K562 (cell line): ENCODE measurements around the gene SLC25A1. TPM values are rescaled to one million over a fixed set of nuclear protein-coding genes. Genes with fewer than 3 reads are reported as not detected.

Experiments used
- ATAC-seq: fragments of 200-7000 bp; cut with Tn5 transposase; 3 replicates; pipeline ENCODE4 v1.9.1; 2020; ENCODE audit warnings: moderate library complexity
- BruUV-seq: library from RNA; stranded (reverse); fragments of 400-500 nt; replicated peaks from 2 replicates; lab custom pipeline; 2021; lab: Mats Ljungman, UMichigan
- CTCF ChIA-PET: fragments of 300-600 bp; formaldehyde crosslinking; extraction: SDS; loops from one replicate; lab custom pipeline; 2021; ENCODE audit warnings: low intra/inter-chr PET ratio; lab: Yijun Ruan, JAX
- POLR2A ChIA-PET: fragments of 300-600, 350-650 bp; sonication (Branson Sonifier 250); formaldehyde crosslinking; extraction: SDS; loops from one replicate; lab custom pipeline; 2021; ENCODE audit warnings: antibody characterized with exemption, inconsistent platforms; lab: Yijun Ruan, JAX
- DNase-seq, 4 experiments: peaks; one replicate each; pipeline versions ENCODE4 v3.0.0 to v3.0.0-alpha.2; 2011 to 2018; ENCODE audit warnings: low spot score in 3 of 4, mixed read lengths in 3 of 4; ENCODE audit errors: extremely low read depth in 1 of 4
- FAIRE-seq: peaks from 2 replicates; lab custom pipeline; 2011; peaks lifted over from hg19 to GRCh38; lab: Jason Lieb, UNC
- H2AFZ ChIP-seq: 2 replicates; pipeline ENCODE4 v1.6.0; 2011; ENCODE audit warnings: low read depth, low read length, control low read depth, inconsistent platforms
- H3K27ac ChIP-seq: fragments of 200-600 bp; 3 replicates; pipeline ENCODE4 v1.8.0; 2011; ENCODE audit warnings: low read depth, mild to moderate bottlenecking, control low read depth, inconsistent platforms, low read length, moderate library complexity, mixed read lengths; ENCODE audit errors: extremely low read depth
- H3K27me3 ChIP-seq, 2 experiments: fragments of 300-600 bp in 1 of 2; 2 replicates in 1 of 2; 3 replicates in 1 of 2; pipeline versions ENCODE4 v1.6.0 to v1.8.0; 2011; ENCODE audit warnings: inconsistent platforms in 2 of 2, low read length in 2 of 2, mild to moderate bottlenecking in 1 of 2, mixed read lengths in 1 of 2, moderate library complexity in 1 of 2; ENCODE audit not compliant: control insufficient read depth in 2 of 2, insufficient read depth in 2 of 2
- H3K36me3 ChIP-seq: fragments of 300-600 bp; 3 replicates; pipeline ENCODE4 v1.8.0; 2011; ENCODE audit warnings: mild to moderate bottlenecking, low read length, inconsistent platforms; ENCODE audit not compliant: control insufficient read depth, insufficient read depth
- H3K4me1 ChIP-seq, 2 experiments: fragments of 200-600 bp in 1 of 2; replicated peaks in 1 of 2; 2 replicates in 1 of 2; 3 replicates in 1 of 2; pipeline versions ENCODE4 v1.5.1 to v1.8.0; 2011; ENCODE audit warnings: inconsistent platforms in 2 of 2, low read length in 2 of 2, mild to moderate bottlenecking in 1 of 2, mixed read lengths in 1 of 2, moderate library complexity in 1 of 2; ENCODE audit not compliant: control insufficient read depth in 2 of 2, insufficient read depth in 2 of 2
- H3K4me2 ChIP-seq: 2 replicates; pipeline ENCODE4 v1.6.1; 2011; ENCODE audit warnings: low read length, control low read depth, inconsistent platforms, mixed read lengths; ENCODE audit not compliant: insufficient read depth
- H3K4me3 ChIP-seq: fragments of 200-600 bp; sonication (generic), shearing (Covaris generic); 2 replicates; pipeline ENCODE4 v1.5.1; 2016; ENCODE audit warnings: control low read depth, inconsistent platforms
- H3K79me2 ChIP-seq: fragments of 200-600 bp; 3 replicates; pipeline ENCODE4 v1.8.0; 2011; ENCODE audit warnings: low read length, inconsistent platforms; ENCODE audit not compliant: control insufficient read depth, insufficient read depth
- H3K9ac ChIP-seq, 2 experiments: 2 replicates each; pipeline versions ENCODE4 v1.6.0 to v1.6.1; 2011; ENCODE audit warnings: low read depth in 2 of 2, low read length in 2 of 2, control low read depth in 1 of 2, inconsistent platforms in 1 of 2, mild to moderate bottlenecking in 1 of 2, mixed read lengths in 1 of 2; ENCODE audit not compliant: insufficient read depth in 1 of 2
- H3K9me1 ChIP-seq: one replicate; pipeline ENCODE4 v1.6.0; 2011; ENCODE audit warnings: inconsistent platforms, mild to moderate bottlenecking, low read length, moderate library complexity; ENCODE audit not compliant: control insufficient read depth, insufficient read depth
- H3K9me3 ChIP-seq: replicated peaks from 2 replicates; pipeline ENCODE4 v1.5.1; 2011; ENCODE audit warnings: low read depth, low read length, inconsistent platforms; ENCODE audit not compliant: control insufficient read depth, insufficient read depth
- H4K20me1 ChIP-seq: replicated peaks from 2 replicates; pipeline ENCODE4 v1.6.1; 2011; ENCODE audit warnings: low read length, inconsistent platforms, mixed read lengths; ENCODE audit not compliant: control insufficient read depth, insufficient read depth
- CHD7 ChIP-seq: fragments of 200-600 bp; sonication (generic); IDR thresholded peaks from one replicate; pipeline ENCODE4 v1.6.1; 2012; ENCODE audit warnings: mild to moderate bottlenecking, low read depth, low read length, inconsistent platforms
- DMBX1 ChIP-seq: fragments of 250-450 bp; sonication (Bioruptor Pico); IDR thresholded peaks from 2 replicates; pipeline ENCODE4 v1.8.0; 2022; ENCODE audit warnings: inconsistent platforms, mild to moderate bottlenecking, moderate library complexity, borderline replicate concordance
- POLR2AphosphoS2 ChIP-seq: IDR thresholded peaks from 2 replicates; pipeline ENCODE4 v1.6.1; 2012; ENCODE audit warnings: low read length, improper control_type of control experiment
- RBM15 ChIP-seq: fragments of 200-400 bp; formaldehyde crosslinking; IDR thresholded peaks from 2 replicates; pipeline ENCODE4 v1.6.1; 2018; ENCODE audit warnings: mild to moderate bottlenecking, low read length, moderate library complexity; ENCODE audit not compliant: insufficient read depth
- SIRT6 ChIP-seq: IDR thresholded peaks from one replicate; pipeline ENCODE4 v1.6.1; 2012; ENCODE audit warnings: low read depth, mild to moderate bottlenecking, control low read depth, inconsistent platforms, low read length, moderate library complexity
- TAF15 ChIP-seq: fragments of 200-400 bp; formaldehyde crosslinking; IDR thresholded peaks from 2 replicates; pipeline ENCODE4 v1.6.1; 2017; ENCODE audit warnings: mild to moderate bottlenecking, low read depth, low read length, moderate library complexity
- YY1 ChIP-seq, 3 experiments: IDR thresholded peaks; 2 replicates each; pipeline ENCODE4 v1.6.1; 2011; ENCODE audit warnings: low read length in 2 of 3, mild to moderate bottlenecking in 2 of 3, moderate library complexity in 2 of 3, borderline replicate concordance in 1 of 3, control low read depth in 1 of 3, low read depth in 1 of 3; ENCODE audit not compliant: insufficient read depth in 3 of 3, insufficient replicate concordance in 2 of 3, control insufficient read depth in 1 of 3, insufficient read length in 1 of 3; ENCODE audit errors: extremely low read depth in 1 of 3
- WGBS: fragments of 100-300 bp; shearing (Covaris generic); methylation state at CpG from one replicate; pipeline ENCODE4 v1.1.6; 2016; ENCODE audit warnings: low coverage, mixed read lengths; ENCODE audit not compliant: insufficient coverage; ENCODE audit errors: missing lambda C conversion rate; 5-methylcytosine and 5-hydroxymethylcytosine counted together
- in situ Hi-C: fragments of 300-500 bp; cut with MboI; formaldehyde crosslinking; loops from 4 replicates; pipeline ENCODE4 v1.15.0; 2018; ENCODE audit warnings: inconsistent platforms, mixed read lengths
- intact Hi-C: fragments of 100-400 bp; cut with micrococcal nuclease; formaldehyde crosslinking; loops from 2 replicates; pipeline ENCODE4 v1.14.2; 2022
- polyA plus RNA-seq, 8 experiments: library from polyadenylated mRNA; depleted of rRNA in 4 of 8; stranded (reverse) in 5 of 8; unstranded in 3 of 8; fragments of >200 nt; fragmentation: Nextera tagmentation in 2 of 8; fragmentation: Illumina TruSeq in 1 of 8; extraction: Ambion mirVana in 2 of 8; extraction: Trizol in 1 of 8; gene quantifications; 2 replicates each; pipeline versions ENCODE4 v1.2.1 to v1.2.3, GENCODE V29; 2011 to 2014; ENCODE audit warnings: inconsistent platforms in 1 of 8, missing spikeins in 1 of 8
- total RNA-seq, 7 experiments: library from RNA; depleted of rRNA in 6 of 7; stranded (reverse); fragments of >200 nt in 6 of 7; fragmentation: Illumina TruSeq in 2 of 7; extraction: Trizol in 2 of 7; gene quantifications; 2 replicates each; pipeline versions ENCODE4 v1.2.1 to v1.2.3, GENCODE V29; 2011 to 2021; ENCODE audit warnings: low replicate concordance in 1 of 7

The SLC25A1 gene
- total and polyA plus RNA-seq, 9 of the 15 experiments (the other 6 are each of a cell fraction or from before 2014, with no cell fraction given) = 11.0 to 408 (median 110) TPM

GRCh38 chr22:19176732-19177131 lies 1.8 kb downstream of the SLC25A1 start:
- no TSS peak for BruUV-seq
- 72% methylated on average over 12 of the region's 12 CpGs for WGBS
- peaks cover 67% of the 10 kb centered on the region for H3K79me2 ChIP-seq
- peaks cover 48 to 96% of the 10 kb centered on the region in 2 experiments for H3K4me1 ChIP-seq
- H3K9me3 ChIP-seq = no peaks in the 10 kb centered on the region
- peaks cover 42% of the 10 kb centered on the region for H4K20me1 ChIP-seq
- ATAC-seq (no peak), FAIRE-seq (no peak), DNase-seq (peak in 1 of 4 experiments; percentile 63)
- H3K27me3 ChIP-seq = 0 out of 5 replicates have a peak, but pooled peaks cover 0 to 2% of the 10 kb centered on the region in 2 experiments
- peaks cover 28% of the 10 kb centered on the region for H3K9me1 ChIP-seq
- intact Hi-C loops = loop anchor here (5.0 kb wide), 2 partner anchors 139 to 196 kb away; no protein-coding TSS in a partner anchor
- CTCF ChIA-PET = no interaction called here
- H3K27ac ChIP-seq = peak overlapping the region; percentile 85; the same call in 2 of the 3 replicates
- H3K4me3 ChIP-seq = peak overlapping the region; percentile 76
- POLR2A ChIA-PET = interaction anchor here (0.6 to 11.1 kb wide), 7 partner anchors 19 to 282 kb away, joined by 3 to 191 read pairs (median 4); no protein-coding TSS in a partner anchor
- H3K9ac ChIP-seq = peak overlapping the region; percentile 80 to 96
- peaks cover 53% of the 10 kb centered on the region for H3K36me3 ChIP-seq
- H2AFZ ChIP-seq = no peak overlapping the region
- peak overlapping the region; percentile 90 for H3K4me2 ChIP-seq
- in situ Hi-C loops = loop anchor here (5.0 kb wide), 1 partner anchor 451 kb away; no protein-coding TSS in a partner anchor
- peak in 1 of 3 experiments; percentile 9 for TF ChIP-seq YY1 (IDR thresholded peaks at IDR 0.05; ENCODE audit: borderline replicate concordance in 1 of 3, control insufficient read depth in 1 of 3, extremely low read depth in 1 of 3, insufficient read depth in 3 of 3, insufficient read length in 1 of 3, insufficient replicate concordance in 2 of 3, low read depth in 1 of 3, low read length in 2 of 3)
- 0 out of 2 replicates have a peak, but pooled peaks have one; percentile 14 for TF ChIP-seq DMBX1 (CRISPR knock-in tag)
- TF ChIP-seq RBM15 = no peak
- TF ChIP-seq TAF15 = peak; percentile 91
- peak; percentile 34 for TF ChIP-seq SIRT6
- TF ChIP-seq POLR2AphosphoS2 = peak; percentile 16; the same call in 1 of the 2 replicates
- TF ChIP-seq CHD7 = peak; percentile 5
